Tibial nerve (tissue), 4 donors: ENCODE data around the gene PLPP1.

Source experiments
- EP300 ChIP-seq, 2 donors: sonication (generic); formaldehyde crosslinking; IDR thresholded peaks; one replicate each; pipeline ENCODE4 v1.6.1; 2017; ENCODE audit warnings: antibody characterized with exemption in 2 of 2, mild to moderate bottlenecking in 1 of 2
- POLR2A ChIP-seq, 2 donors: fragments of 450-650 bp; IDR thresholded peaks; one replicate each; pipeline ENCODE4 v1.6.1; 2017; ENCODE audit warnings: antibody characterized with exemption in 2 of 2, mild to moderate bottlenecking in 2 of 2, moderate library complexity in 2 of 2
- TF ChIP-seq, protein P1 (sequence below), 5 experiments: fragments of 200-600 bp in 3 of 5; fragments of 450-650 bp in 2 of 5; sonication (generic) in 3 of 5; IDR thresholded peaks; one replicate each; pipeline ENCODE4 v1.5.1; 2016 to 2019; ENCODE audit warnings: antibody characterized with exemption in 5 of 5, mild to moderate bottlenecking in 3 of 5, moderate library complexity in 2 of 5

DNA sequence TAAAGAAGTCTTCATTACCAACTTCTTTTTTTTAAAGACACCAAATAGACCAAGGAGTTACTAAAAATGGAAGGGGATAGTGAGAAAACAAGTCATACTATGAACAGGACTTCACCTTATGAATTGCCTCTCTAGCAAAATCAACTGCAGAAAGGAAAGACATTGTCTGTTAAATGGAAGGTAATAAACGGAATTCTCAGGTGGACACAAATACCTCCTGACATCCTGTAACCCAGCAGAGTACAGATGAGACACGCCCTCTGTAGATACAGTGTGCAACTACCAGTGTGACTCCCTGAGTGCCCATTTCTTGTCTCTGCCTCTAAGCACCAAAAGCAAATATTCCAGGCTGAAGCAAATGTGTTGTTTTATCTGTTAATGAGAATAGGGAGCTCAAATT lies 12.2 kb upstream of the PLPP1 start:
- TF ChIP-seq, protein P1, sequence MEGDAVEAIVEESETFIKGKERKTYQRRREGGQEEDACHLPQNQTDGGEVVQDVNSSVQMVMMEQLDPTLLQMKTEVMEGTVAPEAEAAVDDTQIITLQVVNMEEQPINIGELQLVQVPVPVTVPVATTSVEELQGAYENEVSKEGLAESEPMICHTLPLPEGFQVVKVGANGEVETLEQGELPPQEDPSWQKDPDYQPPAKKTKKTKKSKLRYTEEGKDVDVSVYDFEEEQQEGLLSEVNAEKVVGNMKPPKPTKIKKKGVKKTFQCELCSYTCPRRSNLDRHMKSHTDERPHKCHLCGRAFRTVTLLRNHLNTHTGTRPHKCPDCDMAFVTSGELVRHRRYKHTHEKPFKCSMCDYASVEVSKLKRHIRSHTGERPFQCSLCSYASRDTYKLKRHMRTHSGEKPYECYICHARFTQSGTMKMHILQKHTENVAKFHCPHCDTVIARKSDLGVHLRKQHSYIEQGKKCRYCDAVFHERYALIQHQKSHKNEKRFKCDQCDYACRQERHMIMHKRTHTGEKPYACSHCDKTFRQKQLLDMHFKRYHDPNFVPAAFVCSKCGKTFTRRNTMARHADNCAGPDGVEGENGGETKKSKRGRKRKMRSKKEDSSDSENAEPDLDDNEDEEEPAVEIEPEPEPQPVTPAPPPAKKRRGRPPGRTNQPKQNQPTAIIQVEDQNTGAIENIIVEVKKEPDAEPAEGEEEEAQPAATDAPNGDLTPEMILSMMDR (IDR thresholded peaks at IDR 0.05): no peak
- TF ChIP-seq POLR2A (IDR thresholded peaks at IDR 0.05) (no peak), EP300 (IDR thresholded peaks at IDR 0.05) (no peak)
